ENCODE results near the gene REXO2. TPM values are rescaled to one million over a fixed set of nuclear protein-coding genes. Genes with fewer than 3 reads are reported as not detected.

Gene REXO2
- total RNA-seq, 1 experiment from 2014 or later = 126 TPM

GRCh38 chr11:114396916-114397315, 42.4 kb upstream of the REXO2 start:
- no peak for DNase-seq (ENCODE audit: unreplicated experiment)
- ChIA-PET CTCF (interaction anchor here (0.7 kb wide), 1 partner anchor 47 kb away, joined by 3 read pairs; no protein-coding TSS in a partner anchor), POLR2A (interaction anchor here (1.3 to 1.7 kb wide), 2 partner anchors 49 to 101 kb away, joined by 3 to 4 read pairs; partner anchors contain the start of gene NNMT)
- no peak overlapping the region for H3K27ac Mint-ChIP-seq (ENCODE audit: low read depth, unreplicated experiment)
- H3K4me3 Mint-ChIP-seq (ENCODE audit: unreplicated experiment) = no peak overlapping the region
- no peaks in the 10 kb centered on the region for H3K27me3 Mint-ChIP-seq (ENCODE audit: insufficient read depth, unreplicated experiment)
- peaks cover 15% of the 10 kb centered on the region for H3K4me1 Mint-ChIP-seq (ENCODE audit: insufficient read depth, unreplicated experiment)
- no peaks in the 10 kb centered on the region for H3K9me3 Mint-ChIP-seq (ENCODE audit: unreplicated experiment)
- no peak for TF ChIP-seq CTCF (IDR thresholded peaks at IDR 0.05; ENCODE audit: unreplicated experiment)
- peaks cover 6% of the 10 kb centered on the region for H3K36me3 Mint-ChIP-seq (ENCODE audit: insufficient read depth, unreplicated experiment)
- BruUV-seq (replicated peaks) = no TSS peak
- intact Hi-C loops (cut with micrococcal nuclease) = no loop called here

- H3K27me3 Mint-ChIP-seq (ENCODE audit: insufficient read depth, unreplicated experiment) = no peaks in the 10 kb centered on the region
- H3K36me3 Mint-ChIP-seq (ENCODE audit: insufficient read depth, unreplicated experiment) = peaks cover 6% of the 10 kb centered on the region
- no TSS peak for BruUV-seq (replicated peaks)
- ChIA-PET POLR2A (interaction anchor here (1.3 to 3.8 kb wide), 6 partner anchors 11 to 101 kb away, joined by 3 to 50 read pairs (median 7); partner anchors contain the start of genes NNMT and REXO2), CTCF (interaction anchor here (0.8 to 1.5 kb wide), 2 partner anchors 49 to 57 kb away, joined by 3 read pairs; no protein-coding TSS in a partner anchor)
- H3K27ac Mint-ChIP-seq (ENCODE audit: low read depth, unreplicated experiment) = no peak overlapping the region
- DNase-seq (ENCODE audit: unreplicated experiment) = peak; percentile 23
- H3K4me3 Mint-ChIP-seq (ENCODE audit: unreplicated experiment) = no peak overlapping the region
- H3K4me1 Mint-ChIP-seq (ENCODE audit: insufficient read depth, unreplicated experiment) = peaks cover 18% of the 10 kb centered on the region
- intact Hi-C loops (cut with micrococcal nuclease) = no loop called here
- TF ChIP-seq CTCF (IDR thresholded peaks at IDR 0.05; ENCODE audit: unreplicated experiment) = no peak
- no peaks in the 10 kb centered on the region for H3K9me3 Mint-ChIP-seq (ENCODE audit: unreplicated experiment)
Measured at GRCh38 chr11:114397349-114397982, 41.8 kb upstream of the REXO2 start.

- H3K4me3 Mint-ChIP-seq (ENCODE audit: unreplicated experiment) = peak overlapping the region; percentile 92
Measured at GRCh38 chr11:114398303-114398920, 40.9 kb upstream of the REXO2 start.

More at GRCh38 chr11:114398303-114398920, 40.9 kb upstream of the REXO2 start:
- peak overlapping the region; percentile 100 for H3K27ac Mint-ChIP-seq (ENCODE audit: low read depth, unreplicated experiment)
- H3K9me3 Mint-ChIP-seq (ENCODE audit: unreplicated experiment) = no peaks in the 10 kb centered on the region
- TF ChIP-seq CTCF (IDR thresholded peaks at IDR 0.05; ENCODE audit: unreplicated experiment) = no peak
- ChIA-PET CTCF (interaction anchor here (0.8 to 1.5 kb wide), 4 partner anchors 14 to 58 kb away, joined by 3 to 5 read pairs (median 3); no protein-coding TSS in a partner anchor), POLR2A (interaction anchor here (0.6 to 3.8 kb wide), 7 partner anchors 12 to 102 kb away, joined by 3 to 50 read pairs (median 4); partner anchors contain the start of genes NNMT and REXO2)
- H3K36me3 Mint-ChIP-seq (ENCODE audit: insufficient read depth, unreplicated experiment) = peaks cover 12% of the 10 kb centered on the region
- intact Hi-C loops (cut with micrococcal nuclease) = no loop called here
- H3K4me1 Mint-ChIP-seq (ENCODE audit: insufficient read depth, unreplicated experiment) = peaks cover 24% of the 10 kb centered on the region
- DNase-seq (ENCODE audit: unreplicated experiment) = no peak
- no peaks in the 10 kb centered on the region for H3K27me3 Mint-ChIP-seq (ENCODE audit: insufficient read depth, unreplicated experiment)
- no TSS peak for BruUV-seq (replicated peaks)

Measured in MCF 10A (cell line).